ENCODE measurements around the gene RGS4.

The RGS4 gene

GRCh38 chr1:163038928-163039706 lies 30.0 kb upstream of the RGS4 start:
- H3K36me3 ChIP-seq: no peaks in the 10 kb centered on the region
- DNase-seq: no peak
- H3K4me1 ChIP-seq: peaks cover 25% of the 10 kb centered on the region
- H3K9me3 ChIP-seq: no peaks in the 10 kb centered on the region
- H3K27me3 ChIP-seq: no peaks in the 10 kb centered on the region
- no peak for TF ChIP-seq CTCF (IDR thresholded peaks at IDR 0.05; ENCODE audit: low read depth, low read length)
- H3K4me3 ChIP-seq (ENCODE audit: low read depth, low read length): no peak overlapping the region

GRCh38 chr1:163039707-163040093 lies 29.5 kb upstream of the RGS4 start:
- TF ChIP-seq CTCF (IDR thresholded peaks at IDR 0.05; ENCODE audit: low read depth, low read length): no peak
- Histone ChIP-seq H3K4me3 (ENCODE audit: low read depth, low read length) (no peak overlapping the region), H3K36me3 (no peaks in the 10 kb centered on the region), H3K4me1 (peaks cover 20% of the 10 kb centered on the region), H3K27me3 (no peaks in the 10 kb centered on the region), H3K9me3 (no peaks in the 10 kb centered on the region)
- DNase-seq: no peak

- H3K36me3 ChIP-seq: no peaks in the 10 kb centered on the region; the same call in 1 of the 2 replicates
- H3K9me3 ChIP-seq: no peaks in the 10 kb centered on the region
- peaks cover 24% of the 10 kb centered on the region for H3K4me1 ChIP-seq
- H3K4me3 ChIP-seq (ENCODE audit: low read depth, low read length): no peak overlapping the region
- H3K27me3 ChIP-seq: no peaks in the 10 kb centered on the region
- no peak for DNase-seq
- no peak for TF ChIP-seq CTCF (IDR thresholded peaks at IDR 0.05; ENCODE audit: low read depth, low read length)
These were observed 23.1 kb upstream of the RGS4 start for GRCh38 chr1:163046071-163046470.

GRCh38 chr1:163047951-163048659 lies 21.1 kb upstream of the RGS4 start:
- H3K27me3 ChIP-seq: no peaks in the 10 kb centered on the region
- H3K4me3 ChIP-seq (ENCODE audit: low read depth, low read length): no peak overlapping the region
- TF ChIP-seq CTCF (IDR thresholded peaks at IDR 0.05; ENCODE audit: low read depth, low read length): no peak
- no peaks in the 10 kb centered on the region for H3K9me3 ChIP-seq
- DNase-seq: no peak
- H3K4me1 ChIP-seq: peaks cover 24% of the 10 kb centered on the region
- H3K36me3 ChIP-seq: no peaks in the 10 kb centered on the region; the same call in 1 of the 2 replicates

GRCh38 chr1:163048869-163049268 lies 20.3 kb upstream of the RGS4 start:
- H3K4me1 ChIP-seq: peaks cover 26% of the 10 kb centered on the region
- H3K9me3 ChIP-seq: no peaks in the 10 kb centered on the region
- no peaks in the 10 kb centered on the region for H3K27me3 ChIP-seq
- no peak for TF ChIP-seq CTCF (IDR thresholded peaks at IDR 0.05; ENCODE audit: low read depth, low read length)
- no peaks in the 10 kb centered on the region; the same call in 1 of the 2 replicates for H3K36me3 ChIP-seq
- H3K4me3 ChIP-seq (ENCODE audit: low read depth, low read length): no peak overlapping the region
- no peak for DNase-seq

GRCh38 chr1:163049296-163049695 lies 19.9 kb upstream of the RGS4 start:
- DNase-seq: no peak
- TF ChIP-seq CTCF (IDR thresholded peaks at IDR 0.05; ENCODE audit: low read depth, low read length): no peak
- Histone ChIP-seq H3K4me3 (ENCODE audit: low read depth, low read length) (no peak overlapping the region), H3K9me3 (no peaks in the 10 kb centered on the region), H3K27me3 (no peaks in the 10 kb centered on the region), H3K36me3 (no peaks in the 10 kb centered on the region; the same call in 1 of the 2 replicates), H3K4me1 (peaks cover 29% of the 10 kb centered on the region)

All from BE2C (cell line).